NCI-H146 treated with DMSO at 0.1 percent for 48 hours (cell line): ENCODE results near the gene ARHGAP33.
A peak's percentile ranks its signal among the peaks of the same experiment; 100 is the strongest.
"Not testable (repeated sequence)": the region's sequence is repeated elsewhere in the genome, so short reads cannot be mapped to it uniquely, and the experiment has no call there.

Experiments
- DNase-seq: peaks from one replicate; lab custom pipeline; 2025; ENCODE audit not compliant: unreplicated experiment; lab: John Stamatoyannopoulos, UW

ARHGAP33 gene

DNA sequence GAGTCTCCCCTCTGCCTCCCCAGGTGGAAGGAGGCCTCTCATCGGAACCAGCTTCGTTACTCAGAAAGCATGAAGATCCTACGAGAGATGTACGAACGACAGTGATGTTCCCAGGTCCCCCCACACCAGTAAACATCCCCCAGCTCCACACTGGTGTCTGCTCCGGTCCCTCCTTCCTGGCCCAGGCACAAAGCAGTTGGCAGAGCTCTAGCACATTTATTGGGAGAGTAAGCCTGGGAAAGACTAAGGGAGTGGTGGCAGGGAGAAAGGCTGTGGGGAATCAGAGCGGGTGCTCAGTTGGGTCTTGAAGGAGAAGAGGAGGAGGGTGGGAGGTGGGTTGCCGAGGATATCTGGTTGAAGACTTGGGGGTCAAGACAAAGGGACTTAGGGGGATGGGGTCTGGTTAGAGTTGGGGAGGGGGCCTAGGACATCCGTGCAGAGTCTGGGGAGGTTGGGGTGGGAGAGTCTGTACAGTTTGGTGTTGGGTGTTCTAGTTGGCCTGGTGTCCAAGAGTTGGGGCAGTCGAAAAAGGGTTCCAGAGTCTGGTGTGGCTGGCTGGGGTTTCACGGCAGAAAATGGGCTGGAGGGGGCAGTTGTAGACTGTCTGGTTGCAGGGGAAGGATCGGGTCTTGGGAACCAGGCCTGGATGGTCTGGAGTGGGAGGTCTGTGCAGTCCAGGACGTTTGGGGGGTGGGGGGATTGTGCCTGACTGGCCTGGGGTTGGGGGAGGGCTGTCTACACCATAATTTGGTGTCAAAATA, 20.8 kb upstream of the ARHGAP33 start:
- DNase-seq, result no peak

DNA sequence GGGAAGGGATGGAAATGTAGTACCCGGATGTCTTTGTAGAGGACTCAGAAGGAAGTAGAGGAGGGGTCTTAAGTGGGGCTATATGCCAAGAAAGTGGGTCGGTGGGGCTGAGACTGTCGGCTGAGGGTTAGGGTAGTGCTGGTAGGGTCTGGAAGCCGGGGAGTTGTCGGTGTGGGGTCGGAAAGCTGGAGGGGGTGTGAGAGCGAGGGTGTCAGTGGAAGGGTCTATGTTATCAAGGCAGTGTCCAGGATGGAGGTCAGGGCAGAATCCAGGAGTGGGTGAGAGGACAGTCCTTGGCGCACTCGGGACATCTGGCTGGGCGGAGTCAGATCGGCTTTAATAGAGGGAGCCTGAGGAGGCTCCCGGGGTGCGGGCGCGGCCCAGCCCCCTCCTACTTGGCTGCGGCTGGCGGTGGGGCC, 20.2 kb upstream of the ARHGAP33 start:
- no peak for DNase-seq

DNA sequence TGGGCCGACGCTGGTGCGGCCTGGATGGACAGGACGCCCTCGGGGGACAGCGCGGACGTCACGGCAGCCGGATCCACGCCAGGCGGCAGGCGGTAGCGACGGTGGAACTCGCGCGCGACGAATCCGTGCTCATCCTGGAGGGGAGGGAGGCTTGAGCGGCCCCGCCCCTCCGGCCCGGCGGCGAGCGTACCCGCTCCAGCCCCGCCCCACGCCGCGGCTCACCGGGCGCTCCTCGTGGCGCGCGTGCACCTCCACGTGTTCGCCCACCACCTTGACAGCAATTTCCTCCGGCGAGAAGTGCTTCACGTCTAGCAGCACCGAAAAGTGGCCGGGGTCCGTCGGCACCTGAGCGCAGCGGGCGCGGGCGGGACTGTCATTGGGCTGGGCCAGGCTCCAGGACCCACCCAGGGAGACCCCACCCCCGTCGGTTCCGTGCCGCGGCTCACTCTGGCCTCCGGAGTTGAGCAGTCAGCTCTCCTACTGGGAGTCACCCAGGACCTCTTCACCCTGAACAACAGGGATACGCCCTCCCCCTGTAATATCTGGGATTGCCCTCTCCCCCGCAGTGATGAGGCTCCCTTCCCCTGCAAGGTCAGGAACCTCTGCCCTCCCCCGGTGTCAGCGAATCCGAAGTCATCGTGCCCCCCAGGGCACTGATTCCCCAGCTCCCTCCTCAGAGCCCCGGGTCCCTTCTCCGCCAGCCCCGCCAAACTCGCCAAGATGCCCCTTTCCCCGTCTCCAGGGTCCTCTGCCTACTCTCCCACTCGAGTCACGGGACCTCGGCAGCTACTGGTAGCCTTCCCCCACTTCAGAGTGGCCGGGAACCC, 19.6 kb upstream of the ARHGAP33 start:
- DNase-seq, result no peak

DNA sequence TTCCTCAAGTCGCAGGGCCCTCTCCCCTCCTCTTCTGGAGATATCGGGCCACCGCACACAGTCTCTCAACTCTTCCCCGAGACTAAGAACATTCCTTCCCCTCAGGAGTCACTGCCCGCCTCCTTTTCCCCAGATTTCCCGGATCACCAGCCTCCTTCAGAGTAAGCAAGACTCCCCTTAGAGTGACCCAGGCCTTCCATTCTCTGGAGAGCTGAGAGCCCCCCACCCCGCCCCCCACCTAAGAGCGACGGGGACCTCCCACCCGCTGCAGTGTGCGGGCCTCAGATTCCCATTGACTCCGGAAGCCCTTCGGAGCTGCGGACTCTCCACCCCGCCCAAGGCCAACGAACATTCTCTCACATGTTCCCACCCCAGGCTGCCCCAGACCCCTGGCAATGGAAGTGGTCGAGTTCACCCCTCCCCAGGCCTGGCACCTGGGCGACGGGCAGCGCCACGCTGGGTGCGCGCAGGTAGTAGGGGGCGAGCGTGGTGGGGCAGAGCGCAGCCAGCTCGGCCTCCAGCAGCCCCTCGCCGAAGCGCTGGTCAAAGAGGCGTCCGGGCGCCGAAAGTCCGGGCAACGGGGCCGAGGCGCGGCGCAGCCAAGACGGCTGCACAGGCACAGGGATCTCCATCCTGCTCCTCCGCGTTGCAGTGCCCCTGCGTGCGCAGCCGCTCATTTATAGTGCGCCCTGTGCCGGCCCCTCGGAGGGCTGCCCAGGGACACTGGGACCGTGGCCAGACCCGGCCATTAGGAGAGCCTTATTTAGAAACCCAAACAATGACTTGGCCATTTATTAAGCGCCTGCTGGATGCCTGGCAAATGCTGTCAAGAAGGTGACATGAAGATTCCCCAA, 18.8 kb upstream of the ARHGAP33 start, which contains the start of gene HSPB6:
Gene HSPB6 (minus strand): TSS at position 653 of the 854 bp plus-strand sequence. CDS start 21 bp downstream, at position 632.
- DNase-seq, result no peak

DNA sequence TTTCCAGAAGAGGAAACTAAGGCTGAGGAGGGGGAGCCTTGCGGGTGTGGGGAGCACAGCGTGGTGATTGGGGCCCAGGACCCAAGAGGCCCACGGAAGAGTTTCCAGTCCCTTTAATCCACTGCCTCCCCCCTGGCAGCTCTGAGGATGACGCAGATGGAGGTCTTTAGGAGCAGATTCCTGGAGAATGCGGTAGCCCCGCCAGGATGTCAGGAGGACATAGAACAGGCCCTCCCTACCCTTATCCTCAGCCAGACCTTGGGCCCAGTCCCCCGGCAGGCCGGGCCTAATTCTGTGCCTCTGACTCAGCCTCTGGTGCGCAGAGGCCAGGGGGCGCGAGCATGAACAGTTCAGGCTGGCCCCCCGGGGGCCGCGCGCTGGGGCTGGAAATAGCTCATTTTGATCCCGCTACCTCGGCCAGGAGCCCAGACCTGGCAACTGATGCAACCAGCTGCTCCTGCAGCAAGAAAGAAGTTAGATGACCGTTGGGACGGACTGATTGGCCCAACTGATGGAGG, 18.1 kb upstream of the ARHGAP33 start:
- no peak for DNase-seq

DNA sequence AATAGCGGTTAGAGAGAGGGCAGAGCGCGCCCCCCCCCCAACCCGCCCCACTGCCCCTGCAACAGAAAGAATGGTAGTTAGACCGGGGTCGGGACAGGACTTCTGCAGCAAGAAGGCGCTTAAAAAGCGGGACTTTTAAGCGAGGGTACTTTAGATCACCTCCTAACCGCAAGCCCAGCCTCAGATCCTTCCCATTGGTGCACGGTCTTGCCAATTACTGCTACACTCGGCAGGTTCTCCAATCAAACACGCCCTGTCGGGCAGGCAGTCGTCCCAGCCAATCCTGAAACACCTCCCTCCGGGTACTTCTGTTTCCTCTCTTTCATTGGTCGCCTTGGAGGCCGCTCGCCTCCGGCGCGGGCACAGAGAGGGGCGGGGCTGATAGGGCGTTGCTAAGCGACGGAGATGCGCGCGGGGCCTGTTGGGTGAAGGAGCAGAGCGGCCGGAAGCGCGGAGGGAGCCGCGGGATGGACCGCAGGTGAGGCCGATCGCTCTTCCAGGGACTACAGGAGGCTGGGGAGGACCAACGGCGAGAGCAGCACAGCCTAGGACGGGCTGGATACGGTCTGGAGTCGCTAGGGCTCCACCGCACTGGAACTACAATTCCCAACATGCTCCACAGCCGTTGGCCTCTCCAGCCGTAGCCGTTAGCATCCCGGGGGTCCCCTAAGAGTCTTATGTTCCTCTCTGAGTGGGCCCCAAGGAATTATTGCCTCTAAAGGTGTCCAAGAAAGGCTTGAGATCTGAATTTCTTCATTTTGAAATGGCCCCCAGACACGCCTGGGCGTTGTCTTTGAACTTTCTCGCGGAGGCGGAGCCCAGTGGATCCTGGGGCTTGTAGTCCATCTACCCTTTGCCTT, 17.4 kb upstream of the ARHGAP33 start, which contains the start of gene PROSER3:
Gene PROSER3 (plus strand): TSS at position 428 of the 860 bp plus-strand sequence. CDS start 40 bp downstream, at position 468.
- DNase-seq, result peak; percentile 99

DNA sequence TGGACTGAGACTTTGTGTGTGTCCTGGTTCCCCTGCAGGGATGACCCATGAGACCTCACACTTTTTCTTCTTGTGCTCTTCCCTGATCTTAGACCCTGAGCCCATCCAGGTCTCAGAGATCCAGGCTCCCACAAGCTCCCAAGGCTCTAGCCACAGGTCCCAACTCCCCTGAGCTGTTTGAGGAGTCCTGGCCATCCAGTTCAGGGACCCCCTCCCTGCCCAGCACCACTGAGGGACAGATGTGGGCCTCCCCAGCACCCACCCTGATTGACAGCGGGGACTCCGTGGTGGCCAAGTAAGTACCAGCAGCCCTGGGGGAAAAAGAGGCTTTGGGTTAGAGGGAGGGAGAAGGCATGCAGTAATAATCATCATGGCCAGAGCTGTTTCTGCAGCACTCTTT, 15.7 kb upstream of the ARHGAP33 start:
- DNase-seq, result no peak

DNA sequence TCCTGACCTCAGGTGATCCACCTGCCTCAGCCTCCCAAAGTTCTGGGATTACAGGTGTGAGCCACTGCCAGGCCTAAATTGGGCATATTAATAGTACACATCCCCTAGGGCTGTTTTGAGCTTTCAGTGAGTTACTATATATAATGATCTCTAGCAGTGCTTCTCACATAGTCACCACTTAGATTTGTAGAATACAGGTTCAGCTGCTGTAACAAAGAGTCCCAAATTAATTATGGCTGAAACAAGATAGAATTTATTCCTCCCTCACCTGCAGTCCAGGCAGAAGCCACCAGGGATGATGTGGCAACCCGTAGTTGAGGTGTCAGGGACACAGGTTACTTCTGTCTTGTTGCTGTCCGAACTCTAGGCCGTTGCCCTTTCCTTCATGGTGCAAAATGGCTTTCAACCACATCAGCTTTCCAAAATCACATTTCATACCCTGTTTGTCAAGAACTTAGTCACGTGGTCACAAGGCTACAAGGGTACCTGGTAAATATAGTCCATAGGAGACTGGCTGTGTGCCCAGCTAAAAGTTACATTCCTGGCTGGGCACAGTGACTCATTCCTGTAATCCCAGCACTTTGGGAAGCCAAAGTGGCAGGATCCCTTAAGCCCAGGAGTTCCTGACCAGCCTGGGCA, 14.5 kb upstream of the ARHGAP33 start:
- DNase-seq, result no peak

DNA sequence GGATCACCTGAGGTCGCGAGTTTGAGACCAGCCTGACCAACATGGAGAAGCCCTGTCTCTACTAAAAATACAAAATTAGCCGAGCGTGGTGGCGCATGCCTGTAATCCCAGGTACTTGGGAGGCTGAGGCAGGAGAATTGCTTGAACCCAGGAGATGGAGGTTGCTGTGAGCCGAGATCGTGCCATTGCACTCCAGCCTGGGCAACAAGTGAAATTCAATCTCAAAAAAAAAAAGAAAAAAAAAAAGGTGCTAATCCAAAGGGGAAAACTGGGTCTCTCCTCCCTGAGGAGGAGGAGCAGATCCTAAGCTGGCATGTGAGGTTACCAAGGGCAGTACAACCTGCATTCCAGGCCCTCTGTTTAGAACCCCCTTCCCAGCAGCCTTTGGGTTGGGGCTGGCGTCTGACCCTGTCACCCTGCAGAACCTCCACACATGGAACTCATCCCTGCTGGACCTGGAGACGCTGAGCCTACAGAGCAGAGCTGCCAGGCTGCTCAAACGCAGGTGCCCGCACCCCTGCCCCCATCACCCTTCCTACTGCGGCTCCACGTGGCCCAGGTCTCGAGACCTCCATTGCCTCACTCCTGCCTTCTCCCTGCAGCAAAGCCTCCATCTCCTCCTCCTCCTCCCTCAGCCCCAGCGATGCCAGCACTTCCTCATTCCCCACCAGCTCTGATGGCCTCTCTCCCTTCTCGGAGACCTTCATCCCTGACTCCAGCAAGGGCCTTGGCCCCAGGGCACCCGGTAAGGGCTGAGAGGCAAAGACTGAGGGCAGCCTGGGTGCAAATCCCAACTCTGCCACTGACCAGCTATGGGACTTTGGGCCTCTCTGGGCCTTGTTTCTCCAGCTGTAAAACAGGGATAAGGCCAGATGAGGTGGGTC, 10.7 kb upstream of the ARHGAP33 start:
- DNase-seq, result no peak

DNA sequence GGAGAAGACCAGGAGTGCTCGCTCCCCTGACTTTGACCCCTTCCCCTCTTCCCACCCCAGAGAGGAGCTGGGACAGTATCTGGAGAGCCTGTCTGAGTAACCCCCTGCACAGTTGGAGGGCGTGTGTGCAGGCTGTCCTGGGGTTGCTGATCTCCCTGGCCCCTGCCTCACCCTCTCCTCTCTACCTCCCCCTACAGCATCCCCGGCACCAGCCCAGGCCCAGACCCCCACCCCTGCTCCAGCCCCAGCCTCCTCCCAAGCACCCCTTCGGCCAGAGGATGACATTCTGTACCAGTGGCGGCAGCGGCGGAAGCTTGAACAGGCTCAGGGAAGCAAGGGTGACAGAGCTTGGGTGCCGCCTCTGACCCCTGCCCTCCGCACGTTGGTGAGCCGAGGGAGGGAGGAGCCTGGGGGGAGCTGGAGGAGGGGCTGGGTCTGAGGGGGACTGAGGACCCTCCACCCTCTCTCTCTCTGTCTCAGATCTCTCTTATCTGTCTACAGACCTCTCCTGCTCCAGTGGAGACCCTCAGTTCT, 8.7 kb upstream of the ARHGAP33 start:
- DNase-seq, result no peak

DNA sequence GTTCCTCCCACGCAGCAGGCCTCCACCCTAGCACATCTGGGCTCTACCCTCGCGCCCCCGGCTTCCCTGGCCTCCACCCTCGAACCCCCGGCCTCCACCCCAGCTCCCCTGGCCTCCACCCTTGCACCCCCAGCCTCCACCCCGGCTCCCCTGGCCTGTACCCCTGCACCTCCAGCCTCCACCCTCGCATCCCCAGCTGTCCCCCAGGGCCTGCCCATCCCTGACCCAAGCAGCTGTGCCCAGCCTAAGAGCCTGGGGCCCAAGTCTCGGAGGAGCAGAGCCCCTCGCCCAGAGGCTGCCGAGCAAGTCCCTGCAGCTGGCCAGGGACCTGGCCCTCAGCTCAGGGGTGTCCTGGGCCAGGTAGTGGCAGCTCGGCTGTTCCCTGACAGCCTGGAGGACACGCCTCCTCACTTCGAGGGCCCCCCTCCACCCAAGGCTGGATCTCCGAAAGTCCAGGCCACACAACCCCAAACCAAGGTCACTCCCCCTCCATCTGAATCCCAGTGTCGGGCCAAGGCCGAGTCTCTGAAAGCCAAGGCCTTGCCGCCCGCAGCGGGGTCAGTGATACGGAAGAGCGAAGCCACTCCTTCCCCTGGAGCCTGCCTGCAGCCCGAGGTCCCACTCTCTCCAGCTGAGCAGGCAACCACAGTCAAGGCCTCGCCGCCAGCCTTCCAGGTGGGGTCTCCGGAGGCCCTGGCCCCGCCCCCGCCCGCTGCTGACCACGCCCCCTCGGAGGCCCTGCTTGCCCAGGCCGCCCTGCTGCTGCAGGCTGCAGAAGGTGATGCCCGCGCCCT, 7.9 kb upstream of the ARHGAP33 start:
- DNase-seq, result no peak

DNA sequence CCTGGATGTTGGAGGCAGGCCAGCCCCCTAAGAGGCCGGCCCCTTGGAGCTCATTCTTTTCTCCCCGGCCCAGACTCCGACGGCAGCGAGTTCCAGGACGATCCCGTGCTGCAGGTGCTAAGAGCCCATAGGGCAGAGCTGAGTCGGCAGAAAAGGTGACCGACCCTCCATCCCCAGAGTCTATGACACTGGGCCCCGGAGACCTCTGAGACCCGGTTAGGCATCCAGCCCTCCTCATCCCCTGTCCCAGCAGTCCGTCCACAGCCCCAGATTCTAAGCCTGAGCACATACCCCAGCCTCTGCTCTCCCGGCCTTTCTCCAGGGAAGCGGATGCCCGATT, 7.3 kb upstream of the ARHGAP33 start:
- DNase-seq, result no peak

DNA sequence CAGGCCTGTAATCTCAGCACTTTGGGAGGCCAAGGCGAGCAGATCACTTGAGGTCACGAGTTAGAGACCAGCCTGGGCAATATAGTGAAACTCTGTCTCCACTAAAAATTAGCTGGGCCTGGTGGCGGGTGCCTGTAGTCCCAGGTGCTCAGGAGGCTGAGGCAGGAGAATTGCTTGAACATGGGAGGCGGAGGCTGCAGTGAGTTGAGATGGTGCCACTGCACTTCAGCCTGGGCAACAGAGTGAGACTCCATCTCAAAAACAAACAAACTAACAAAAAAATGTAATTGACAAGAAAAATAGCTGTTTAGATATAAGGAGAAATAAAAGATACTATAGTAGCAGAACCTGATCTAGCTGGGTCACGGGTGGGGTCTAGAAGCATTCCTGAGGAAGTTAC, 3.0 kb upstream of the ARHGAP33 start:
- not testable (repeated sequence) for DNase-seq

DNA sequence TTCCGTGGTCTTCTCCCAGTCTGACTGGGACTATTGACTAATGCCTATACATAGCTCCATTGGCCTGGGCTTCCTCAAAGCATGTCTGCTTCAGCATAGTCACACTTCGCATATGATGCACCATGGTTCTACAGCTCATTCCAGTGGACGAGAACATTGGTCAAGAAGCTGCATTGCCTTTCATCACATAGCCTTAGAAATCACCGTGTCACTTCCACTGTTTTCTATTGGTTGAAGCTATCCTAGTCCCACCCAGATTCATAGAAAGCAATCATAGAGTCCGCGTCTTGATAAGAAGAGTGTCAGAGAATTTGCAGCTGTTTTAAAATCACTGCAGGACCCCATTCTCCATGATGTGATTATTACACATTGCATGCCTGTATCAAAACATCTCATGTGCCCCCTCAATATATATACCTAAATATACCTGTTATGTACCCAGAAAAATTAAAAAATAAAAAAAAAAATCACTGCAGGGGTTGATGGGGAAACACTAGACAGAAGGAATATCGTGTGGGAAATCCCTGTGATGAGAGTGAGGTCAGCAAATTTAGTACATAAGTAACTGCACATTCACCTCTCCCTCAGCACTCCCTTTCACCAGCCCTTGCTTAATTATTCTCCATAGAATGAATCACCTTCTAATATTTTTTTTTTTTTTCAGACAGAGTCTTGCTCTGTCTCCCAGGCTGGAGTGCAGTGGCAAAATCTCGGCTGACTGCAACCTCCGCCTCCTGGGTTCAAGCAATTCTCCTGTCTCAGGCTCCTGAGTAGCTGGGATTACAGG, 2.2 kb upstream of the ARHGAP33 start:
- no peak for DNase-seq

DNA sequence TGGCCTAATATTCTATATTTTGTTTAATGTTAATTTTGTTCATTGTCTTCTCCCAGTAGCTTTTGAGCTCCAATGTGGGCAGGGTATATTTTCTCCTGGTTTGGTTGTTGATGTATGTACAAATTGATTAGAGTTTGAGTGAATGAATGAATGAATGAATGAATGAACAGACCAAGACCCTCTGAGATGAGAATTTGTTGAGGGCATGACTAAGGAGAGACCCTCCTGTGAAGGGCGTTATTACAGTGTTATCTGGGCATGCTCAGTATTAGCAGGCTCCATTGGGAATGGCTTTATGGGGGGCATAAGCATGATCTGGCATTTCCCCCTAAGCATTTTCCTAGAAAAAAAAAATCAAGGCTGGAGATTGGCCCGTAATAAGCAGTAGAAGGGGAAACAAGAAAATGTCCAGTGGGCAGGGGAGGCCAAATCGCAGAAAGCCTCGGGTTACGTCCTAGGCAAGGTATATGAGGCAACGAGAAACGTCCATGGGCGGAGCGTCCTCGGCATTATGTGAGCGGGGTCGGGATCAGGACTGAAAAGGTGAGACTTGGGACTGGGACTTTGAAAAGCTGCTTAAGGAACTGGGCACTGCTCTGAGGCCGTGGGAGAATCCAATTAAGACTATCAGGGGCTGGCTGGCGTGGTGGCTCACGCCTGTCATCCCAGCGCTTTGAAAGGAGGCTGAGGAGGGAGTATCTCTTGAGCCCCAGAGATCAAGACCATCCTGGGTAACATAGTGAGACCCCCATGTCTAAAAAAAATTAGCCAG, 904 bp upstream of the ARHGAP33 start:
- peak; percentile 29 for DNase-seq

DNA sequence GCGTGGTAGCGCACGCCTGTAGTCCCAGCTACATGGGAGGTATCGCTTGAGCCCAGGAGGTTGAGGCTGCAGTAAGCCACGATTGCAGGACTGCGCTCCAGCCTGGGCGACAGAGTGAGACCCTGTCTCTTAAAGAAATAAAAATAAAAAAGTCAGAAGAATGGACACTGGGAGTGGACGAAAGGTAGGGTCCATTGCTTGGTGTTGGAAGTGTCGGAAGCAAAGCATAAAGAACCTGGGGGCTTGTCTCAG, 392 bp upstream of the ARHGAP33 start:
- no peak for DNase-seq
